H9 (cell line): ENCODE data around the gene MPZL3. TPM values are rescaled to one million over a fixed set of nuclear protein-coding genes. Genes with fewer than 3 reads are reported as not detected.

Source experiments
- DNase-seq: peaks from one replicate; pipeline ENCODE4 v3.0.0-alpha.2; 2017
- H2AFZ ChIP-seq: one replicate; pipeline ENCODE4 v1.6.1; 2013; ENCODE audit warnings: mild to moderate bottlenecking, low read length, control low read depth, moderate library complexity
- H2AK5ac ChIP-seq: 2 replicates; pipeline ENCODE4 v1.6.1; 2013; ENCODE audit warnings: low read length, control low read depth, mixed read lengths; ENCODE audit not compliant: insufficient read length
- H2BK120ac ChIP-seq: one replicate; pipeline ENCODE4 v1.6.1; 2013; ENCODE audit warnings: low read depth, mild to moderate bottlenecking, low read length, control low read depth, inconsistent platforms; ENCODE audit not compliant: poor library complexity, severe bottlenecking
- H2BK12ac ChIP-seq: 2 replicates; pipeline ENCODE4 v1.6.1; 2013; ENCODE audit warnings: low read length, control low read depth, mixed read lengths, low read depth; ENCODE audit not compliant: insufficient read length
- H2BK15ac ChIP-seq: 2 replicates; pipeline ENCODE4 v1.6.1; 2013; ENCODE audit warnings: low read depth, low read length, control low read depth
- H2BK20ac ChIP-seq: one replicate; pipeline ENCODE4 v1.6.1; 2013; ENCODE audit warnings: low read depth, mild to moderate bottlenecking, low read length, control low read depth, inconsistent platforms; ENCODE audit not compliant: poor library complexity, severe bottlenecking
- H2BK5ac ChIP-seq: 2 replicates; pipeline ENCODE4 v1.6.1; 2013; ENCODE audit warnings: low read length, control low read depth, mixed read lengths; ENCODE audit not compliant: insufficient read length
- H3K14ac ChIP-seq: 2 replicates; pipeline ENCODE4 v1.6.1; 2013; ENCODE audit warnings: low read length, control low read depth; ENCODE audit not compliant: insufficient read depth
- H3K18ac ChIP-seq: 2 replicates; pipeline ENCODE4 v1.6.1; 2013; ENCODE audit warnings: low read depth, mild to moderate bottlenecking, mixed read lengths, low read length, control low read depth; ENCODE audit not compliant: insufficient read length
- H3K23ac ChIP-seq: 2 replicates; pipeline ENCODE4 v1.6.1; 2013; ENCODE audit warnings: low read length, control low read depth, mixed read lengths, low read depth; ENCODE audit not compliant: insufficient read length
- H3K23me2 ChIP-seq: 2 replicates; pipeline ENCODE4 v1.6.1; 2013; ENCODE audit warnings: low read depth, mild to moderate bottlenecking, mixed read lengths, low read length, control low read depth; ENCODE audit not compliant: insufficient read length, poor library complexity, severe bottlenecking
- H3K27ac ChIP-seq: 2 replicates; pipeline ENCODE4 v1.5.1; 2013; ENCODE audit warnings: low read length, control low read depth, mixed read lengths, low read depth; ENCODE audit not compliant: insufficient read length
- H3K27me3 ChIP-seq: 2 replicates; pipeline ENCODE4 v1.6.1; 2013; ENCODE audit warnings: low read length, control low read depth, inconsistent platforms; ENCODE audit not compliant: insufficient read depth
- H3K4ac ChIP-seq: 2 replicates; pipeline ENCODE4 v1.6.1; 2013; ENCODE audit warnings: low read depth, mild to moderate bottlenecking, control low read depth, inconsistent platforms, low read length, moderate library complexity
- H3K4me1 ChIP-seq: 2 replicates; pipeline ENCODE4 v1.6.1; 2013; ENCODE audit warnings: low read length, control low read depth, inconsistent platforms; ENCODE audit not compliant: insufficient read depth
- H3K4me2 ChIP-seq: 2 replicates; pipeline ENCODE4 v1.6.1; 2013; ENCODE audit warnings: low read length, control low read depth, mixed read lengths; ENCODE audit not compliant: insufficient read length, insufficient read depth
- H3K56ac ChIP-seq: 2 replicates; pipeline ENCODE4 v1.6.1; 2013; ENCODE audit warnings: low read depth, mild to moderate bottlenecking, mixed read lengths, low read length, control low read depth; ENCODE audit not compliant: insufficient read length
- H3K79me1 ChIP-seq: 2 replicates; pipeline ENCODE4 v1.6.1; 2013; ENCODE audit warnings: low read depth, mild to moderate bottlenecking, moderate library complexity, low read length, control low read depth, inconsistent platforms; ENCODE audit not compliant: insufficient read depth, poor library complexity, severe bottlenecking
- H3K79me2 ChIP-seq: 2 replicates; pipeline ENCODE4 v1.6.1; 2013; ENCODE audit warnings: low read length, control low read depth, inconsistent platforms; ENCODE audit not compliant: insufficient read depth
- H3K9ac ChIP-seq: 2 replicates; pipeline ENCODE4 v1.6.1; 2013; ENCODE audit warnings: low read length, control low read depth, mixed read lengths; ENCODE audit not compliant: insufficient read length; ENCODE audit errors: extremely low read depth
- H3K9me3 ChIP-seq: one replicate; pipeline ENCODE4 v1.6.1; 2013; ENCODE audit warnings: low read depth, low read length, inconsistent platforms; ENCODE audit not compliant: control insufficient read depth
- H3T11ph ChIP-seq: one replicate; pipeline ENCODE4 v1.6.1; 2013; ENCODE audit warnings: mild to moderate bottlenecking, low read length, control low read depth, inconsistent platforms
- H4K20me1 ChIP-seq: one replicate; pipeline ENCODE4 v1.6.1; 2013; ENCODE audit not compliant: control insufficient read depth, insufficient read length, insufficient read depth
- H4K5ac ChIP-seq: 2 replicates; pipeline ENCODE4 v1.6.1; 2013; ENCODE audit warnings: low read depth, mild to moderate bottlenecking, mixed read lengths, low read length, control low read depth; ENCODE audit not compliant: insufficient read length
- H4K8ac ChIP-seq: replicated peaks from 2 replicates; pipeline ENCODE4 v1.6.1; 2013; ENCODE audit warnings: low read length, control low read depth, mixed read lengths, low read depth; ENCODE audit not compliant: insufficient read length
- H4K91ac ChIP-seq: 2 replicates; pipeline ENCODE4 v1.6.1; 2013; ENCODE audit warnings: low read depth, mild to moderate bottlenecking, moderate library complexity, mixed read lengths, low read length, control low read depth; ENCODE audit not compliant: insufficient read length
- H3K27ac Mint-ChIP-seq, 3 experiments: 2 replicates in 2 of 3; 3 replicates in 1 of 3; pipeline ENCODE4 v1.8.0; 2020 to 2021; ENCODE audit warnings: mixed read lengths in 3 of 3, mild to moderate bottlenecking in 1 of 3, moderate library complexity in 1 of 3
- H3K27me3 Mint-ChIP-seq: 2 replicates; pipeline ENCODE4 v1.8.0; 2021; ENCODE audit warnings: low read depth, mild to moderate bottlenecking, moderate library complexity, mixed read lengths
- H3K36me3 Mint-ChIP-seq, 3 experiments: 2 replicates in 2 of 3; 3 replicates in 1 of 3; pipeline ENCODE4 v1.8.0; 2020 to 2021; ENCODE audit warnings: low read depth in 3 of 3, mixed read lengths in 3 of 3; ENCODE audit not compliant: insufficient read depth in 1 of 3
- H3K4me1 Mint-ChIP-seq, 2 experiments: 2 replicates each; pipeline ENCODE4 v1.8.0; 2020; ENCODE audit warnings: mixed read lengths in 2 of 2
- H3K4me3 Mint-ChIP-seq, 2 experiments: 2 replicates in 1 of 2; 3 replicates in 1 of 2; pipeline ENCODE4 v1.8.0; 2020 to 2021; ENCODE audit warnings: mild to moderate bottlenecking in 2 of 2, mixed read lengths in 2 of 2, moderate library complexity in 1 of 2
- H3K9me3 Mint-ChIP-seq, 2 experiments: 2 replicates in 1 of 2; 3 replicates in 1 of 2; pipeline ENCODE4 v1.8.0; 2020; ENCODE audit warnings: mild to moderate bottlenecking in 2 of 2, mixed read lengths in 2 of 2, moderate library complexity in 1 of 2
- CTCF ChIP-seq: fragments of 200-600 bp; sonication (generic); conservative IDR thresholded peaks from 3 replicates; pipeline ENCODE4 v1.8.0; 2021; ENCODE audit warnings: antibody characterized with exemption, mild to moderate bottlenecking
- WGBS: extraction: QIAGEN DNeasy Blood & Tissue Kit; methylation state at CpG from one replicate; pipeline ENCODE4 v1.1.7; 2013; ENCODE audit warnings: missing lambda C conversion rate, low lambda C conversion rate, mixed read lengths; ENCODE audit not compliant: insufficient read length; ENCODE audit errors: extremely low coverage; 5-methylcytosine and 5-hydroxymethylcytosine counted together
- total RNA-seq: library from RNA; stranded (reverse); gene quantifications from 2 replicates; pipeline ENCODE4 v1.2.1, GENCODE V29; 2021

Gene MPZL3
- total RNA-seq, 1 experiment from 2014 or later = 2.6 TPM

- Histone ChIP-seq H3K56ac (no peak overlapping the region), H4K5ac (no peak overlapping the region), H3K9ac (no peak overlapping the region), H3K23me2 (no peaks in the 10 kb centered on the region), H3K18ac (no peak overlapping the region), H3K4me1 (no peaks in the 10 kb centered on the region), H3K79me2 (no peaks in the 10 kb centered on the region), H2AFZ (no peak overlapping the region), H4K91ac (no peak overlapping the region), H2BK15ac (no peak overlapping the region), H3K79me1 (no peaks in the 10 kb centered on the region), H2BK120ac (no peak overlapping the region), H3K27ac (no peak overlapping the region), H2BK5ac (no peak overlapping the region), H4K8ac (no peak overlapping the region), H3K27me3 (no peaks in the 10 kb centered on the region), H3K4me2 (no peak overlapping the region), H2BK12ac (no peak overlapping the region), H3T11ph (no peak overlapping the region), H3K4ac (no peak overlapping the region), H2AK5ac (no peak overlapping the region), H2BK20ac (no peak overlapping the region), H3K14ac (no peak overlapping the region), H3K9me3 (no peaks in the 10 kb centered on the region), H3K23ac (no peak overlapping the region), H4K20me1 (no peaks in the 10 kb centered on the region)
- no CpG with 5 or more reads among the region's 5 CpGs for WGBS
- Mint-ChIP-seq H3K9me3 (no peaks in the 10 kb centered on the region), H3K27ac (no peak overlapping the region), H3K4me1 (peaks cover 8% of the 10 kb centered on the region in 2 experiments), H3K27me3 (peaks cover 6% of the 10 kb centered on the region), H3K4me3 (no peak overlapping the region), H3K36me3 (no peaks in the 10 kb centered on the region)
- no peak for DNase-seq
- TF ChIP-seq CTCF = no peak
These were observed 17.3 kb downstream of the MPZL3 start for GRCh38 chr11:118234833-118235232.
